ENCODE data around the gene NELL1.

GRCh38 chr11:21622566-21622965, 953.2 kb downstream of the NELL1 start:
- TF ChIP-seq, protein P1, sequence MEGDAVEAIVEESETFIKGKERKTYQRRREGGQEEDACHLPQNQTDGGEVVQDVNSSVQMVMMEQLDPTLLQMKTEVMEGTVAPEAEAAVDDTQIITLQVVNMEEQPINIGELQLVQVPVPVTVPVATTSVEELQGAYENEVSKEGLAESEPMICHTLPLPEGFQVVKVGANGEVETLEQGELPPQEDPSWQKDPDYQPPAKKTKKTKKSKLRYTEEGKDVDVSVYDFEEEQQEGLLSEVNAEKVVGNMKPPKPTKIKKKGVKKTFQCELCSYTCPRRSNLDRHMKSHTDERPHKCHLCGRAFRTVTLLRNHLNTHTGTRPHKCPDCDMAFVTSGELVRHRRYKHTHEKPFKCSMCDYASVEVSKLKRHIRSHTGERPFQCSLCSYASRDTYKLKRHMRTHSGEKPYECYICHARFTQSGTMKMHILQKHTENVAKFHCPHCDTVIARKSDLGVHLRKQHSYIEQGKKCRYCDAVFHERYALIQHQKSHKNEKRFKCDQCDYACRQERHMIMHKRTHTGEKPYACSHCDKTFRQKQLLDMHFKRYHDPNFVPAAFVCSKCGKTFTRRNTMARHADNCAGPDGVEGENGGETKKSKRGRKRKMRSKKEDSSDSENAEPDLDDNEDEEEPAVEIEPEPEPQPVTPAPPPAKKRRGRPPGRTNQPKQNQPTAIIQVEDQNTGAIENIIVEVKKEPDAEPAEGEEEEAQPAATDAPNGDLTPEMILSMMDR (conservative IDR thresholded peaks at IDR 0.05; ENCODE audit: low read length) = no peak
- no peak for TF ChIP-seq EZH2phosphoT487 (IDR thresholded peaks at IDR 0.05; ENCODE audit: borderline replicate concordance)
